Measurements from ENCODE around the gene SLAIN2.

GRCh38 chr4:48315728-48316630 lies 25.4 kb upstream of the SLAIN2 start:
- TF ChIP-seq CTCF (conservative IDR thresholded peaks at IDR 0.05; ENCODE audit: low read depth in 2 of 2) = peak; percentile 83 to 84
- no peak for TF ChIP-seq EZH2 (IDR thresholded peaks at IDR 0.05; ENCODE audit: low read depth, unreplicated experiment)
- no peak for TF ChIP-seq REST (IDR thresholded peaks at IDR 0.05; ENCODE audit: unreplicated experiment)
- no peak for TF ChIP-seq POLR2AphosphoS5 (IDR thresholded peaks at IDR 0.05; ENCODE audit: low read depth)
- TF ChIP-seq ZNF331 (CRISPR knock-in tag; IDR thresholded peaks at IDR 0.05; ENCODE audit: low read depth) = no peak

Measured in GM23338 (cell line).